ENCODE results near the gene ACOXL.

Gene ACOXL

DNA sequence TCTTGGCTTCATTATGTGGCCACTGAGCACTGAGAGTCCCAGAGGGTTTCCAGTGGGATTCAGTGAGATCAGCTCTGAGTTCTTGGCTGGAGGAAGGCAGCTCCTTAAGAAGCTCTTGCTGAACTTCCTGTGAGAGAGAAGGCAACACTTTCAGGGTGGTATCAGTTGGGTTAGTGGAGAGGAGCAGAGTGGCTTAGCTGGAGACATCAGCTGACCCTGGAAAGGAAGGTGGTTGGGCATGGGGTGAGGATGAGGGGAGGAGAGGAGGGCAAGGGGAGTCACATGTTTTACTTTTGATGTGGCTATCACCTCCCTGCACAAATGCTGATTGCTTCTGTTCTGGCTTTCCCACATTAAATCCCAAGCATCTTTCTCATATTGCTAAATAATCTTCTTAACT lies 95.1 kb downstream of the ACOXL start:
- no peak for DNase-seq
- TF ChIP-seq POLR2A (IDR thresholded peaks at IDR 0.05; ENCODE audit: low read length) (no peak), GATA1 (IDR thresholded peaks at IDR 0.05; ENCODE audit: low read depth, low read length) (no peak)

GRCh38 chr2:110828330-110828729 lies 96.0 kb downstream of the ACOXL start:
- DNase-seq, result no peak
- TF ChIP-seq POLR2A (IDR thresholded peaks at IDR 0.05; ENCODE audit: low read length) (no peak), GATA1 (IDR thresholded peaks at IDR 0.05; ENCODE audit: low read depth, low read length) (no peak)

DNA sequence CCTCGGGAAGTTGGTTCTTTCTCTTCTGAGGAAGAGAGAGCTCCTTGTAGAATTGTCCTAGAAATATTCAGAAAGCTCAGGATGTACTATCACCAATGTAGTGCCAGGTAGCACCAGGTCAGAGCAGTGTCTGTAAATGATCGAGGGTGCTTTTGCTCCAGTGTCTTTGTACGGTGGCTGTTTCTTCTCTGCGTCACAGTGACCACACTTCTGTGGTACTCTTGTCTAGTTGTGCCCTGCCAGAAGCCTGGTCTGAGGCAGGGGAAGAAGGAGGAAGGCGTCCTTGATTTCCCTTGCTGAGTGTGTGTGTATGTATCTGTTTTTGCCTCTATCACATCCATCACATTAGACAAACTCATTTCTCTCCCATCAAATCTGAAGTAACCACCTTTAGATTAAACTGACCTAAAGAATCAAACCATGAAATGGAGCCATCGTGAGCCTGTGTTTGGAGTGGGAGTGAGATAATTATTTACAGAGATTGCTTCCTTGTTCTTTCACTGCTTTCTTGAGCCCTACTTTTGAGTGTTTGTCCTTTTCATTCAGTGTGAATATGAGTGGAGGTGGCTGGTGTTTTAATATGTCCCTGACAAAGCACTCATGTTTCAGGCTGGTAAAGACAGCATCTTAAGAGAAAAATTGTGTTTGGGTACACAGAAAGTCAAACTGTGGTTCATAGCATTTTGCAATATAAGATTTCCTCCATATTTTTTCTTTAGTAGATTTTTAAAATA lies 97.2 kb downstream of the ACOXL start:
- no peak for TF ChIP-seq POLR2A (IDR thresholded peaks at IDR 0.05; ENCODE audit: low read length)
- no peak for TF ChIP-seq GATA1 (IDR thresholded peaks at IDR 0.05; ENCODE audit: low read depth, low read length)
- no peak for DNase-seq

DNA sequence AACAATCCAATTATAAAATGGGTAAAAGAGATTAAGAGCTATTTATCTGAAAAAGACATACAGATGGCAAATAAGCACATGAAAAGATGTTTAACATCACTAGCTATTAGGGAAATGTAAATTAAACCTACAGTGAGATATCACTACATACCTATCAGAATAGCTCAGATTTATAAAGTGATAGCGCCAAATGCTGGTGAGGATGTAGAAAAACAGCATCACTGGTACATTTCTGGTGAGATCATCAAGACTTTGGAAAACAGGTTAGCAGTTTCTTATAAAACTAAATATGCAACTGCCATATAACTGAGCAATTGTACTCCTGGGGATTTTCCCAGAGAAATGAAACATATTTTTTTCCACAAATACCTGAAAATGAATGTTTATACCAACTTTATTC lies 100.4 kb downstream of the ACOXL start:
- TF ChIP-seq GATA1 (IDR thresholded peaks at IDR 0.05; ENCODE audit: low read depth, low read length), result no peak
- no peak for DNase-seq

DNA sequence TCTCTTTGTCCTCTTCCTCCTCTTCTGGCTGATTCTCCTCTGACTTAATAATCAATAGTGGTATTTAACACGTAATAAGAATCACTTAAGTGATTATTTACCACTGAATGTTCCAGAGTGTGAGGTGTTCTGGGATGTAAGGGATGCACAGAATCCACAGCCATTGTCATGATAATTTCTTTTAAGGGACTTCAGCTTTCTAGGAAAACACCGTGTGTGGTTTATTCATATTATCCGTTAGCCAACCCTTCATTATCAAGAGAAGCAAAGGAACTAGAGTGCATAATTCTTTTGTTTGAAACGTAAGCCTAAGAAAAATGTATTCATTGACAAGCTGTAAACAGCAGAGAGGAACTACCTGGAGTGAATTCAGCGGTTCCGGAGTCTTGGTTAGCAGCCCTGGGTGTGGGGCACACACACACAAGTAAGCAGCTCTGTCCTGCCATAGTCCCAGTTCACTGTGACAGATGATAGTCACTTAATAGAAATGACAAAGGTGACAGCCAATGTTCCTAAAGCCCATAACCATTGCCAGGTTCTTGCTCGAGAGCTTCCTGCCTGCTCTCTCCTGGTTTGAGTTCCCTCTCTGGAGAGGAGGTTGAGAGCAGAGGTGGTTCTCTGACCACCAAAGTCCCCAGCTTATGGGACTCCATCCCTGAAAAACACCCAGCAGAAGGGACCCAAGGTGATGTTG lies 101.9 kb downstream of the ACOXL start:
- TF ChIP-seq POLR2A (IDR thresholded peaks at IDR 0.05; ENCODE audit: low read length) (no peak), GATA1 (IDR thresholded peaks at IDR 0.05; ENCODE audit: low read depth, low read length) (no peak)

GRCh38 chr2:110836671-110837070 lies 104.3 kb downstream of the ACOXL start:
- DNase-seq, result no peak
- no peak for TF ChIP-seq GATA1 (IDR thresholded peaks at IDR 0.05; ENCODE audit: low read depth, low read length)
- TF ChIP-seq POLR2A (IDR thresholded peaks at IDR 0.05; ENCODE audit: low read length), result no peak

More for the DNA sequence above, 101.9 kb downstream of the ACOXL start:
- DNase-seq, result no peak

DNA sequence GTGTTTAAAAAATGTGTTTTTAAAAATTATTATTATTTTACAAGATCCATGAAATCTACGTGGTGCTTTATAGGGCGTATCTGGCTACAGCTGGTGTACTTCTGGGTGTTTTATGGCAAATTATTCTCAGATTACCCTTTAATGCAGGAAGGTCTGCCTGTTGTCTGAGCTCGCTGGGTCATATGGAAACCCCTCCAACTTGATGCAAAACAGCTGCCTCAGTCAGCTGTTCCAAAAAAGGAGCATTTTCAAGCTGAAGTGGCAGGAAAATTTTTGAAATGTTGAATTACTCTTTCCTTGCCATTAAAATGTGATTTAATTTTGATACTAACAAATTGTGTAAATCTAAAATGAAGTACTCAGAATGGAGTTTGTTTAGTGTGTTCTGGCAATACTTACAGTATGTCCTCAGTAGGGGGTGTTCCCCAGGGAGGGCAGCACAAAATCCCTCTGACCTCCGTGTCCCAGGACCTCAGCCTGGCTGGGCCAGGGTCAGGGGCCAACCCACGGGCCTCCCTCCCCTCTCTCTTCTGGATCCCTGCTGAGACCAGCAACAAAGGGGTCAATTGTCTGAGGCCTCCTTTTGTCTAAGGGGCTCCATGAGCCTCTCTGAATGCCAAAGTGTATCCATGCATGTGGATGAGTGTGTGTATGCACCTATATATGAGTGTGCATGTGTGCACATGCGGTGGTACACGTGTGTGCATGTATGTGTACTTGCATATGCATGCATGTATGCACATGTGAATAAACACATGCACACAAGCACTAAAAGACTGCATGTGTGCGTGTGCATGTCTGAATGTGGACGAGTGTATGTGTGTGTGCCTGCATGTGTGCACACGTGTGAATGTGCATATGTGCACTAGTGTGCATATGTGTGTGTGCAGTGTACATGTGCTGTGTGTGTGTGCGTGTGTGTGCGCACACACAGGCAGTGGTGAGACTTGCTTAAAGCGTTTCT lies 105.4 kb downstream of the ACOXL start:
- TF ChIP-seq POLR2A (IDR thresholded peaks at IDR 0.05; ENCODE audit: low read length), result no peak
- no peak for TF ChIP-seq GATA1 (IDR thresholded peaks at IDR 0.05; ENCODE audit: low read depth, low read length)
- no peak for DNase-seq

DNA sequence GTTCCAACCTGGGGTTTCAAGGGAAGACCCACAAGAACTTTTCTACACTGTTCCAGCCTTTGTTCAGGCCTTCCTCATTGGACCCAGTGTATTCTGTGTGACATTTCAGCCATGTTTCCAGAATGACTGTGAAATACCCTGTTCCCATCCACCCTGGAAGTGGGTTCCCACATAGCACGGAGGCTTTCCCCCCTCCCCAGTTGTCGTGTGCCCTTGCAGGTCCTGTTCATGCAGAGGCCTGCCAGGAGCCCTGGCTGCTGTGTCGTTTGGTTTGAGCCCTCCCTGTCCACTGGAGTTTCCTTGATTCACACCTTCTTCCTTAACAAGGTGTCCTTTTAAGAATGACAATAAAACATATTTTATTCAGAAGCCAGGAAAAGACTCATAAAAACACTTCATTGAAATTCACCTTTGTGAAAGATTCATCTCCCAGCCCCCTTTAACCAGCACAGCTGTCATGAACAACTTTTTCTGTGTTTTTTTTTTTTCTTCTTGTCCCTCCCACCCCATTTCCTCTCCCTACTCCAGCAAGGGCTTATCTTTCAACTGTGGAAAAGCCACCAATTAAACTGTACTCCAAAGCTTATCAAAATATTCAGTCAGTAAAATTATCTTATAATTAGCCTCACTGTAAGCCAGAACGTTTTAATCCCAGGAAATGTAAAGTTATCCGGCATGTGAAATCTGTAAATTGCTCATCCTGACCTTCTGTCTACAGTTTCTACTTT lies 106.4 kb downstream of the ACOXL start:
- TF ChIP-seq GATA1 (IDR thresholded peaks at IDR 0.05; ENCODE audit: low read depth, low read length), result no peak
- TF ChIP-seq POLR2A (IDR thresholded peaks at IDR 0.05; ENCODE audit: low read length), result no peak
- no peak for DNase-seq

GRCh38 chr2:110840508-110840907 lies 108.1 kb downstream of the ACOXL start:
- no peak for TF ChIP-seq GATA1 (IDR thresholded peaks at IDR 0.05; ENCODE audit: low read depth, low read length)
- no peak for TF ChIP-seq POLR2A (IDR thresholded peaks at IDR 0.05; ENCODE audit: low read length)
- DNase-seq, result no peak

DNA sequence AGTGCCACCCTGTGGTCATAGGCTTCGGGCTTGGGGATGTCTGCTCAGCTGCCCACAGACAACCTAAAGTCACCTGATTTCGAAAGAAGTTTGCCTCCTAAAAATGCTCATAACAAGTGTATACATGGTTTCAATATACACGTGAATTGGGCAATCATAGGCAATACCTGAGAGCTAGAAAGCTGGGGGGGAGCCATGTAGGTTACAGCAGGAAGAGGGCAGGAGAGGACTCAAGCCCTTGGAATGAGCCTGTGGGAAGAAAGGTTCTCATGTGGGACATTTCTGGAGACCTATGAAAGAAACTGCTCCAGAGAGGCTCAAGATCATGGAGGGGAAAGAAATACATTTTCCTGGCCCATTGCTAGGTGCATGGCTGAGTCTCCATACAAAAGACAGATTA lies 109.7 kb downstream of the ACOXL start:
- TF ChIP-seq GATA1 (IDR thresholded peaks at IDR 0.05; ENCODE audit: low read depth, low read length), result no peak
- no peak for TF ChIP-seq POLR2A (IDR thresholded peaks at IDR 0.05; ENCODE audit: low read length)
- DNase-seq, result no peak

DNA sequence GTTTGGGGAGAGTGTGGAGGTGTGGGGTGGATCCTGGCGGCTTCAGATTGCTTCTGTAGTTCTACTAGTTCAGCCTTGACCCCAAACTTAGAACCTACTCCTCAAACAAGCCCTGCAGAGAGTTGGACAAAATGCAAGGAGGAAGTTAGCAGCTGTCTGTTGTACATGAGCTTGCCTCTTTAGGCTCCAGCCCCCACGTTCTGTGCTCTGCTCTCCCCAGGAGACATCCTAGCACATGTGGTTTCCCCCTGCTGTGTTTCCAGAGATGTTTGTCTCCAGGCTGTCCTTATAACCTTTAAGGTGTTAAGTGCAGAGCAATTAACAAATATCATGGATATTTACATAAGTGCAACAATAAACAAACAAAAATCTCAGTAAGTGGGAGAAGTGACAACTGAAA lies 111.1 kb downstream of the ACOXL start:
- DNase-seq, result no peak
- no peak for TF ChIP-seq GATA1 (IDR thresholded peaks at IDR 0.05; ENCODE audit: low read depth, low read length)
- TF ChIP-seq POLR2A (IDR thresholded peaks at IDR 0.05; ENCODE audit: low read length), result no peak

DNA sequence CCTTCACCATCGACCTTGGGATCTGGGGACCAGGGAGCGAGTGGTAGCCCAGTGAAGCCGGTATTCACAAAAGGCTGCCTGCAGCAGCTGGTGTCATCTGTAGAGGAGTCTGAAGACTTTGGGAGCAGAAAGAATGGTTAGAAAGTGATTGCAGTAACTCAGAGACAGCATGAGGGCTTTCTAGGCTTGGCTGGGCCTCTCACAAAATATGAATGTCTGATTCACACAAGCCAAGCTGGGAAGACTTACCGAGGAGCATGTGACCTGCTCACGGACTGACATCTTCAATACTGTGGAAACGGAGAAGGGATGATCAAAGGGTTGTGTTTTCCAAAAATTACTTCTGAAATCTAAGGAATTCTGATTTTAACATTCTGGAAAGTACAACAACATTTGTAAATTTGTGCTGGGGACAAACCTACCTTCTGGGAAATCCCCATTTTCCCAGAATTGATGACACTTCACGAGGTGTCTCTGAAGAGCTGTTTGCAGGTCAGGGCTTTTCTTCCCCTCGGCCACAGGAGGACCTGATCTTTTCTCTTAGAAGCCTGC lies 111.7 kb downstream of the ACOXL start:
- DNase-seq, result no peak
- no peak for TF ChIP-seq POLR2A (IDR thresholded peaks at IDR 0.05; ENCODE audit: low read length)
- TF ChIP-seq GATA1 (IDR thresholded peaks at IDR 0.05; ENCODE audit: low read depth, low read length), result no peak

GRCh38 chr2:110847651-110848050 lies 115.3 kb downstream of the ACOXL start:
- TF ChIP-seq GATA1 (IDR thresholded peaks at IDR 0.05; ENCODE audit: low read depth, low read length), result no peak
- no peak for DNase-seq

Data from erythroblast (primary cell).